ENCODE data around the gene OPN1SW.

OPN1SW gene

DNA sequence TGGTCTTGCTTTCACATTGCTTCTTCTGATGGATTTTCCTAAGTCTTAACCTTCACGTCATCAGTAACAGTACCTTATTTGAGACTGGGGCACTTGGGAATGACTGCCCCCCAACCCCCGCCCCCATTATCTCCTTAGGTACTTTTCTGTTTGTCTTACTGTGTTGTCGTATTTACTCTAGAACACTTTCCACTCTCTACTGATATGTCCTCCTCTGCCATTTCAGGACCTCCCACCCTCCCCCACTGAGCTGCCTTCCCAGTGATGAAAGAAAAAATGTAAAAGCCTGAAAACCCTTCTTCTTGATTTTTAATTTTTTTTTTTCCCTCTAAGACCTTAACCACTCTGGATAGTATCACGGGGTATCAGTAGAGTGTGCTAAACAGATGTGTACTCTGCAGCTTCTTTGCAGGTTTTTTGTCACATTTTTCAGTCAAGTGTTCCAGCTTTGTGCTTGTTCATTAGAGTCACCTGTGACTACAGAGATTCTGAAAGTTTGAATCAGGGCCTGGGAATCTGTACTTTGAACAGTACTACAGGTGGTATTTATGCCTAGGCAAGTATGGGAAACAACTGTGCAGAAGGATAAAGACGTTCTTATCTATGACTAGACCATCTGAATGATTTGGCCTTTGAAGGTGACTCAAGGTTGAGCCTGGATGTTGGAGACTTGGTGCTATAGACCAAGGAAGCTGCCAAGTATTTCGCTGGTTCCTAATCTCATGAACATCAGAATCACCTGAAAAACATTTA, 28.1 kb downstream of the OPN1SW start:
- ChIA-PET CTCF (interaction anchor here (1.0 kb wide), 1 partner anchor 9 kb away, joined by 3 read pairs; no protein-coding TSS in a partner anchor), POLR2A (interaction anchor here (2.9 kb wide), 1 partner anchor 9 kb away, joined by 18 read pairs; no protein-coding TSS in a partner anchor)
- DNase-seq (ENCODE audit: low read depth, low spot score) = no peak
- H3K4me3 ChIP-seq (ENCODE audit: low read depth, low read length) = no peak overlapping the region
- TF ChIP-seq, protein P1, sequence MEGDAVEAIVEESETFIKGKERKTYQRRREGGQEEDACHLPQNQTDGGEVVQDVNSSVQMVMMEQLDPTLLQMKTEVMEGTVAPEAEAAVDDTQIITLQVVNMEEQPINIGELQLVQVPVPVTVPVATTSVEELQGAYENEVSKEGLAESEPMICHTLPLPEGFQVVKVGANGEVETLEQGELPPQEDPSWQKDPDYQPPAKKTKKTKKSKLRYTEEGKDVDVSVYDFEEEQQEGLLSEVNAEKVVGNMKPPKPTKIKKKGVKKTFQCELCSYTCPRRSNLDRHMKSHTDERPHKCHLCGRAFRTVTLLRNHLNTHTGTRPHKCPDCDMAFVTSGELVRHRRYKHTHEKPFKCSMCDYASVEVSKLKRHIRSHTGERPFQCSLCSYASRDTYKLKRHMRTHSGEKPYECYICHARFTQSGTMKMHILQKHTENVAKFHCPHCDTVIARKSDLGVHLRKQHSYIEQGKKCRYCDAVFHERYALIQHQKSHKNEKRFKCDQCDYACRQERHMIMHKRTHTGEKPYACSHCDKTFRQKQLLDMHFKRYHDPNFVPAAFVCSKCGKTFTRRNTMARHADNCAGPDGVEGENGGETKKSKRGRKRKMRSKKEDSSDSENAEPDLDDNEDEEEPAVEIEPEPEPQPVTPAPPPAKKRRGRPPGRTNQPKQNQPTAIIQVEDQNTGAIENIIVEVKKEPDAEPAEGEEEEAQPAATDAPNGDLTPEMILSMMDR (IDR thresholded peaks at IDR 0.05; ENCODE audit: insufficient read depth, low read length, missing control alignments) = no peak

DNA sequence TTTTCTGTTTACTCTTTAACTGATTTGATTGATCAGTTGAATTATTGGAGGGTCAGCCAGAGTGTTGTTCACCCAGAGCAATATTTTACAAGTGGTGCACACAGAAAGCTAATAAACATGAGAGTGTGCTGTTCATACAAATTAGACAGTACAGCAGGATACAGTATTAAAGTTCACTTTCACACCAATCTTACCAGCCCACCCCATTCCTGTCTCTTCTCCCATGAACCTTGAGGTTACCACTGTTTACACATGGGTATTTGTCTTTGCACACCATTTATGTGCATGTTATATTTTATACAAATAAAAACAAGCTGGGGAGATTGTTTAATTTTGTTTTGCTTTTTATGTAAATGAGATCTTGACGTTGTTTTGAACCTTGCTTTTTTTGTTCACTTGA, 29.9 kb downstream of the OPN1SW start:
- TF ChIP-seq, protein P1 (IDR thresholded peaks at IDR 0.05; ENCODE audit: insufficient read depth, low read length, missing control alignments) = no peak
- H3K4me3 ChIP-seq (ENCODE audit: low read depth, low read length) = no peak overlapping the region
- CTCF ChIA-PET = interaction anchor here (1.1 kb wide), 1 partner anchor 10 kb away, joined by 4 read pairs; no protein-coding TSS in a partner anchor
- no peak for DNase-seq (ENCODE audit: low read depth, low spot score)
- POLR2A ChIA-PET = interaction anchor here (2.9 kb wide), 1 partner anchor 11 kb away, joined by 18 read pairs; no protein-coding TSS in a partner anchor

DNA sequence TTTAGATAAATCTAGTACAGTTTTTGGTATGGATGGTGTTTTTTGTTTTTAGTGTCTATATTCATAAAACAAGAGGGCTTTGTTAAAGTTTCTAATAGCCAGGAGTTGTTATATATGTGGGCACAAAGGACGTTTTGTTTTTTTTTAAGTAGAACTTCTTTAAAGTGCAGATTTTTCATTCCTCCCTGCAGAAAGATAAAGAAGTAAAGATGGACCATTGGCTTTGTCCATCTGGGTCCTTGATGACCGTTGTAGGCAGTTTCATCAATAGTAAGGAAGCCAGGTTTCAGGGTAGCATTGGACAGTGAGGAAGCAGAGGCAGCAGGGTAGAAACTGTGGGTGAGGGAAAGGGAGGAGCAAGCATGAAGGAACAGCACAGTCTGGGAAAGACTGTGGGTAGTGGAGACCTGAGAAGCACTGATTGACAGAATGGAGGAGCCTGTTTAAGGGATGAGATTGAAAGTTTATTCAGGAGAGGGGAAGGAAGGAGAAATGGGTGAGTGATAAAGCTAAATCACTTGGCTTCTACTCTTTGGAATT, 31.2 kb downstream of the OPN1SW start:
- ChIA-PET POLR2A (no interaction called here), CTCF (interaction anchor here (1.0 kb wide), 1 partner anchor 9 kb away, joined by 3 read pairs; no protein-coding TSS in a partner anchor)
- DNase-seq (ENCODE audit: low read depth, low spot score) = no peak
- no peak overlapping the region for H3K4me3 ChIP-seq (ENCODE audit: low read depth, low read length)
- TF ChIP-seq, protein P1 (IDR thresholded peaks at IDR 0.05; ENCODE audit: insufficient read depth, low read length, missing control alignments) = no peak

DNA sequence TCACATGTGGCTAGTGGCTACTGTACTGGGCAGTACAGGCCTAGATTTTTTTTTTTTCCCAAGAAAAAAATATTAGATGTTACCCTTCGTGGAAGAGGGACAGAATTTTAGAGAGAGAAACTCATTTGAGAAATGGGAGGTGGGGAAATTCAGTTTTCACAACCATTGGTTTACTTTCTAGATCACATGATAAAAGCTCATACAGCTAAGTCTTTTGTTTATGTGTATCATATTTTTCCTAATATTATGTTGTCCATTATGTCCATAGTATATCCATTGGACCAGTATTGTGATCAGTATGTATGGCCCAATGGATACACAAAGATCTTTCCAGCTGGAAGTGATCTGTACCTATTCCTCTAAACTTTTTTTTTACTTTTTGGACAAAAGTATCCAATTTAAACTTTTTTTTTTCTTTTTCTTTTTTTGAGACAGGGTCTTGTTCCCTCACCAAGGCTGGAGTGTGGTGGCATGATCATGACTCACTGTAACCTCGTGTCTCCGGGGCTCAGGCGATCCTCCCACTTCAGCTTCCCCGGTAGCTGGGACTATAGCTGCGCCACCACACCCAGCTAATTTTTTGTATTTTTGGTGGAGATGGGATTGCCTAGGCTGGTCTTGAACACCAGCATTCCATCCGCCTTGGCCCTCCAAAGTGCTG, 32.4 kb downstream of the OPN1SW start:
- H3K4me3 ChIP-seq (ENCODE audit: low read depth, low read length) = no peak overlapping the region
- DNase-seq (ENCODE audit: low read depth, low spot score) = no peak
- CTCF ChIA-PET = interaction anchor here (1.0 to 2.3 kb wide), 4 partner anchors 10 to 120 kb away, joined by 3 to 9 read pairs (median 6); no protein-coding TSS in a partner anchor
- TF ChIP-seq, protein P1 (IDR thresholded peaks at IDR 0.05; ENCODE audit: insufficient read depth, low read length, missing control alignments) = no peak
- POLR2A ChIA-PET = interaction anchor here (0.6 to 6.2 kb wide), 2 partner anchors 12 to 86 kb away, joined by 3 to 74 read pairs; no protein-coding TSS in a partner anchor

DNA sequence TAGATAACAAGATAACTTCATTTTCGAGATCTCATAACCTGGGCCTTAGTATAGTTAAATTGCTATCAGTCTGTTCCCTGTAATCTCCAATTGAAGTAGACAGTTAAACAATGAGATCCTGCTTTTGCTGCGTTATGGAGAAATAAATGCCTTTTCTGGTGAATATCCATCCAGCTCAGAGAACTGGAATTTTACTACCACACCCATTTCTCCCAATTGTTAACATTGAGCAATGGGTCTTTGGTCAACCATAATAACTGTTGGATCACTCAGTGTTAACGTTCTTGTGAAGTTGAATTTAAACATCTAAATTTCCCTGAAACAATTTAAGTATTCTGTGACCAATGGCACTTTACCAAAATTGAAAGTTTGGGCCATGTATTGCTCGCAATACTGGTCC, 33.4 kb downstream of the OPN1SW start:
- peak overlapping the region; percentile 20 for H3K4me3 ChIP-seq (ENCODE audit: low read depth, low read length)
- TF ChIP-seq, protein P1 (IDR thresholded peaks at IDR 0.05; ENCODE audit: insufficient read depth, low read length, missing control alignments) = no peak
- CTCF ChIA-PET = interaction anchor here (2.0 to 2.3 kb wide), 2 partner anchors 12 to 90 kb away, joined by 9 read pairs; no protein-coding TSS in a partner anchor
- DNase-seq (ENCODE audit: low read depth, low spot score) = no peak
- POLR2A ChIA-PET = interaction anchor here (5.1 to 6.2 kb wide), 2 partner anchors 13 to 90 kb away, joined by 39 to 74 read pairs; no protein-coding TSS in a partner anchor

Measured in AG04449 (cell line).